CD4-positive, alpha-beta T cell treated with Interleukin-4 for 4 hours (primary cell): Measurements from ENCODE around the gene NGDN.
"Not testable (repeated sequence)": the region's sequence is repeated elsewhere in the genome, so short reads cannot be mapped to it uniquely, and the experiment has no call there.

Experiments
- DNase-seq: peaks from one replicate; pipeline ENCODE4 v3.0.0-alpha.2; 2020

Gene NGDN

GRCh38 chr14:23439107-23439835 is 30.2 kb upstream of the NGDN start:
- no peak for DNase-seq

- DNase-seq, result no peak
These were observed 28.4 kb upstream of the NGDN start for GRCh38 chr14:23441076-23441475.

- DNase-seq, result no peak
These were observed 26.7 kb upstream of the NGDN start for GRCh38 chr14:23442721-23443356.

- no peak for DNase-seq
These were observed 26.1 kb upstream of the NGDN start for GRCh38 chr14:23443411-23443812.

GRCh38 chr14:23443881-23444280 is 25.6 kb upstream of the NGDN start:
- no peak for DNase-seq

GRCh38 chr14:23444314-23444713 is 25.2 kb upstream of the NGDN start:
- no peak for DNase-seq

- no peak for DNase-seq
These were observed 23.7 kb upstream of the NGDN start for GRCh38 chr14:23445773-23446172.

GRCh38 chr14:23446291-23446851 is 23.1 kb upstream of the NGDN start:
- no peak for DNase-seq

GRCh38 chr14:23447361-23448350 is 21.8 kb upstream of the NGDN start:
- DNase-seq, result no peak

GRCh38 chr14:23449314-23449713 is 20.2 kb upstream of the NGDN start:
- no peak for DNase-seq

- DNase-seq, result no peak
These were observed 19.1 kb upstream of the NGDN start for GRCh38 chr14:23450379-23450778.

GRCh38 chr14:23452237-23452636 is 17.3 kb upstream of the NGDN start:
- no peak for DNase-seq

GRCh38 chr14:23454445-23454856 is 15.1 kb upstream of the NGDN start:
- DNase-seq, result no peak

GRCh38 chr14:23456883-23457586 is 12.5 kb upstream of the NGDN start:
- not testable (repeated sequence) for DNase-seq

GRCh38 chr14:23457587-23458445 is 11.7 kb upstream of the NGDN start:
- DNase-seq, result no peak

- no peak for DNase-seq
These were observed 8.5 kb upstream of the NGDN start for GRCh38 chr14:23460960-23461359.

GRCh38 chr14:23464700-23465099 is 4.8 kb upstream of the NGDN start:
- DNase-seq, result no peak

- DNase-seq, result no peak
These were observed 4.2 kb upstream of the NGDN start for GRCh38 chr14:23465261-23465660.

- no peak for DNase-seq
These were observed 788 bp upstream of the NGDN start for GRCh38 chr14:23468704-23469126.

GRCh38 chr14:23469906-23470403 is 452 bp downstream of the NGDN start:
- DNase-seq, result no peak

- no peak for DNase-seq
These were observed 1.4 kb downstream of the NGDN start for GRCh38 chr14:23470947-23471346.
